HG03442 (cell line): Measurements from ENCODE around the gene TECPR2.

Experiments used
- ATAC-seq: cut with Tn5 transposase; IDR thresholded peaks from one replicate; pipeline ENCODE4 v1.9.1; 2021; ENCODE audit warnings: mild to moderate bottlenecking, moderate library complexity; ENCODE audit not compliant: unreplicated experiment

The TECPR2 gene

DNA sequence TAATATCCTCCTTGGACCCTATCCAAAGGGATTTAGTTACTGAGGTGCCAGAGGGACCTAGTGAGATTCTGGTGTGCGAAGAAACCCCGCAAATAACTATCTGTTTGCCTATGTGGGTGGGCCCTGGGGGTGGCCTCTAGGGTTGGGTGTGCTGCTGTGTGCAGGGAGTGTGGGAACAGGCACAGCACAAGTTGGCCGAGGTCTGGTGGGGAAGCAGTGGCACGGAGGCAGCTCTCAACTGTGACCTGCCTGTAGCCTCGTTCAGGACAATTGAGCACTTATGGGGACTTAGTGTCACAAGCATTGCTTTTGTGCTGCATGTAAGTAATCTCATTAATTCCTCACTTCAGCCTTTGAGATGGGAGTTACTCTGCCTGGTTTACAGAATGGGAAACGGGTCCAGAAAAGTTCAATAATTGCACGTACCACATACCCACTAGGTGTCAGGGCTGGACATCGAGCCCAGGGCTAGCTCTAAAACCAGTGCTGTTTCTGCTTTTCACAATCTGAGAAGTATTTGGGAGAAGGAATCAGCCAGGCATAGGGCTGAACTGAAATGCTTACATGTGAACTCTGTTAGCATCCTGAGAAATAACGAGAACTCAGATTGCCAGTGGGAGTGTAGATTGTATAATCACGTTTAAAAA is 58.8 kb downstream of the TECPR2 start:
- ATAC-seq = no peak

DNA sequence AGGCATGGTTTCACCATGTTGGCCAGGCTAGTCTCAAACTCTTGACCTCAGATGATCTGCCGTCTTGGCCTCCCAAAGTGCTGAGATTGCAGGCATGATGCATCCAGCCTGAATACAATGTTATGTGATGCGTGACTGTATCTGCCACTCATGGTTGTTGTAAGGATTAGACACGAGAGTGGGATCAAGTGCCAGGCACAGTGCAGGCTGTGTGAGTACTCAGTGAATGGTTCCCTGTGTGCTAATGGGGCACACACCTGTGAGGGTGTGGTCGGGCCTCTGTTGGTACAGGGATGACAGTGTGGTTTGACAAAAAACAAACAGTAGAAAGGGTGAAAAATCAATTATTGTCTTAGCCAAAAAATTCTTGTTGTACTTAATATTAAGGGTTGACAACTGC is 61.8 kb downstream of the TECPR2 start:
- no peak for ATAC-seq

DNA sequence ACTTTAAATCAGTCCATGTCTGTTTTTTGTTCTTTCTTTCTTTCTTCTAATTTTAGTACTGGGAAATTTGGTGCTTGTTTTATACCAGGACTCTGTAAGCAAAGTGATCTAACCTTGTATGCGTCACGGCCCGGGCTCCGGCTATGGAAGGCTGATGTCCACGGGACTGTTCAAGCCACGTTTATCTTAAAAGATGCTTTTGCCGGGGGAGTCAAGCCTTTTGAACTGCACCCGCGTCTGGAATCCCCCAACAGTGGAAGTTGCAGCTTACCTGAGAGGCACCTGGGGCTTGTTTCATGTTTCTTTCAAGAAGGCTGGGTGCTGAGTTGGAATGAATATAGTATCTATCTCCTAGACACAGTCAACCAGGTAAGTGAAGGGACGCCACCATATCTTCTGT is 62.2 kb downstream of the TECPR2 start:
- no peak for ATAC-seq

DNA sequence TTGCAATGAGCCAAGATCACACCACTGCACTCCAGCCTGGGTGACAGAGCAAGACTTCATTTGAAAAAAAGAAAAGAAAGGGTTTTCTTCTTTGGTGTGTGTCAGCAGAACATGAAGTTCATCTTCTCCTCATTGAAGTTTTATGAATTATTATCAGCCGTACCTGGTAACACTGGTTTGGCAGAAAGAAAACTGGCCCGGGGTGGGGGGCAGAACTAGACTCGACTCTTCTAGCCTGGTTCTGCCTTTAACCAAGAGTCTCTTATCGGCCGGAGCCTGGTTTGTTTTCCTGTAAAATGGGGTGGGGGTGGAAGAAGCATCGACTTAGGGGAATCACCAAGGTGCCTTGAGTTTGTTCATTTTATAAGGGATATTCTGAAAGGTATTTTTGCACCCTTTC is 64.1 kb downstream of the TECPR2 start:
- ATAC-seq = no peak

DNA sequence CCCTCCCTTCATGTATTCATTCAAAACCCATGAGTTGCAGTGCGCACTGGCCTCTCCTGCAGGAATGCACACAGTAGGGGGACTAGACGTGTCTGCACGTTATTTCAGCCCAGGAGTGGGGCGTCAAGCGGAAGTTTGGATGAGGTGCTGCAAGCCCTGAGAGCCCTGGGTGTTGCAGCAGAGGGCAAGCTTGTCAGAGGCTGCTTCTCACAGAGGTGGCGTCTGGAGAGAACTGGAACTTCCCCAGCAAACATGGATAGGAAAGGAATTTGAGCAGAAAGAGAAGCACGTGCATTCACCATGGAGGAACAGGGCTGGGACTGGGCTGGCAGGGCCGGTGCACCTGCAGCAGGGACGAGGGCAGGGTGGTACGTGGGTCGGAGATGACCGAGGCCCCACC is 64.9 kb downstream of the TECPR2 start:
- no peak for ATAC-seq

DNA sequence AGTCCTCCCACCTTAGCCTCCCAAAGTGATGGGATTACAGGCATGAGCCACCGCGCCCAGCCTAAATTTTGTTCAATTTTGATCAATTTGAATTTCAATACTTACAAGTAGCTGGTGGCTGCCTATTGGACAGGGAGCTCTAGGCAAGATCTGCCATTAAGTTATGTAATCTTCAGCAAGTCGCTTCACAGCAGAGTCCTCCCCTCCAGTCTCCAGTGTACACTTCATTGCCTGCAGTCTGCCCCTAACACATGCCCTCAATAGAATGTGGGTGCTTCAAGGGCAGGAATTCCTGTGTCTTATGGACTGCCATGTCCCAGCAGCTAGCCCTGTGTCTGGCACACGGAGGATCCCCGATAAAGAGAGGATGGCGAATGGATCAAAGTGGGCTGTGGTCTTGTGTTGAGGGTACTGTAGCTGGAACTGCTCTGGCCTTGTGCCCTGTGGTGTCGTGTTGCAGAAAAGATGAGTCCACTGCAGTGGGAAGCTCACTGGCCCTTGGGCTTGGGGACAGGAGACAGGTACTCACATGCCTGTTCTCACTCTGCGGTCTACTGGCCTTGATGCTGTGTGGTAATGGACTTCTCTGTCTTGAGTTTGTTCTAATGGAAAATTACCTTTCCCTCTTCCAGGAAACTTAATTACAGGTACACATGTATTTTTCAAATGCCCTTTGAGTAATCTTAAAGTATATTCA is 67.6 kb downstream of the TECPR2 start:
- no peak for ATAC-seq

DNA sequence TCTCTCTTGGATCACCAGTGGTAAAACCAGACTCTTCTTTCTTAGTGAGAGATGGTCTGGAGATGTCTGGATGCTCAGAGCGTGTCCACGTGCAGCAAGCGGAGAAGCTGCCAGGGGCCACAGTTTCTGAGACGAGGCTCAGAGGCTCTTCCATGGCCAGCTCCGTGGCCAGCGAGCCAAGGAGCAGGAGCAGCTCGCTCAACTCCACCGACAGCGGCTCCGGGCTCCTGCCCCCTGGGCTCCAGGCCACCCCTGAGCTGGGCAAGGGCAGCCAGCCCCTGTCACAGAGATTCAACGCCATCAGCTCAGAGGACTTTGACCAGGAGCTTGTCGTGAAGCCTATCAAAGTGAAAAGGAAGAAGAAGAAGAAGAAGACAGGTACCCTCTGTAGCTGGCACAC is 69.0 kb downstream of the TECPR2 start:
- ATAC-seq = no peak

DNA sequence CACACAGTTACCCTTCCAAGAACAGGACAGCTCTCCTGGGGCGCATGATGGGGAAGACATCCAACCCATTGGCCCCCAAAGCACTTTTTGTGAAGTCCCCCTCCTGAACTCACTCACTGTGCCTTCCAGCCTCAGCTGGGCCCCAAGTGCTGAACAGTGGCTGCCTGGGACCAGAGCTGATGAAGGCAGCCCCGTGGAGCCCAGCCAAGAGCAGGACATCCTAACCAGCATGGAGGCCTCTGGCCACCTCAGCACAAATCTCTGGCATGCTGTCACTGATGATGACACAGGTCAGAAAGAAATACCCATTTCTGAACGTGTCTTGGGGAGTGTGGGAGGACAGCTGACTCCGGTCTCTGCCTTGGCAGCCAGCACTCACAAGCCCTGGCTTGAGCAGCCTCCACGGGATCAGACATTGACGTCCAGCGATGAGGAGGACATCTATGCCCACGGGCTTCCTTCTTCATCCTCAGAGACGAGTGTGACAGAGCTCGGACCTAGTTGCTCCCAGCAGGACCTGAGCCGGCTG is 72.0 kb downstream of the TECPR2 start:
- ATAC-seq = no peak

DNA sequence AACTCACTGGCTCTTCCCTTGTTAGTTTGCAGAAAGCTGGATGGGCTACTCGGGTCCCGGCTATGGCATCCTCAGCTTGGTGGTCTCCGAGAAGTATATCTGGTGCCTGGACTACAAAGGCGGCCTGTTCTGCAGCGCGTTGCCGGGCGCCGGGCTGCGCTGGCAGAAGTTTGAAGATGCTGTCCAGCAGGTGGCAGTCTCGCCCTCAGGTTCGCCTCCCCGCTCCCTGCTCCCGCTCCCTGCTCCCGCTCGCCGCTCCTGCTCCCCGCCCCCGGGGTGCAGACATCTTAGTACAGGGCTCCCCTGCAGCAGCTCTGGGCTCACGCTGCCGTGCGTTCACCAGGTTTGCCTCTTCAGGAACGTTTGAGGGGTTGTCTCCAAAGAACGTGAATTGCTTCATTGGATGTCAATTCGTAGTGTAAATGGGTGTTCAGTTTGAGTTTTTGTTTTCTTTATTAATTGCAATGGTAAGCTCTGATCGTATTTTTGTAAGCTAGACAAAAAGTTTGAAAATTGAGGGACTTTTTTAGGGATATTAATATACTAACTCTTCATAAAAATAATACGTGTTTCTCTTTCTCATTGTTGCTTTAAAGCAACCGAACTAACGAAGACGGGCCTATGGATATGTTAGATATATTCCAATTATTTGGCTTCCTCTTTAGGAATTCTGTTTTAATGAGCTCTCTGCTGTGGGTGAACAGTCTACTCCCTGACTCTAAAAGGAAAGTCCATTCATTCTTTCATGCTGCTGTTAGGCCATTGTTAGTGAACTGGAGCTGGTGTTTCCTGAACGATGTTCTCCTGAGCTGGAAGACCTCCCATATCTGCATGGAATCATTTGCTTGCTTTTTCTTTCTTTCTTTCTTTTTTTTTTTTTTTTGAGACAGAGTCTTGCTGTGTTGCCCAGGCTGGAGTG is 75.5 kb downstream of the TECPR2 start:
- ATAC-seq = no peak

DNA sequence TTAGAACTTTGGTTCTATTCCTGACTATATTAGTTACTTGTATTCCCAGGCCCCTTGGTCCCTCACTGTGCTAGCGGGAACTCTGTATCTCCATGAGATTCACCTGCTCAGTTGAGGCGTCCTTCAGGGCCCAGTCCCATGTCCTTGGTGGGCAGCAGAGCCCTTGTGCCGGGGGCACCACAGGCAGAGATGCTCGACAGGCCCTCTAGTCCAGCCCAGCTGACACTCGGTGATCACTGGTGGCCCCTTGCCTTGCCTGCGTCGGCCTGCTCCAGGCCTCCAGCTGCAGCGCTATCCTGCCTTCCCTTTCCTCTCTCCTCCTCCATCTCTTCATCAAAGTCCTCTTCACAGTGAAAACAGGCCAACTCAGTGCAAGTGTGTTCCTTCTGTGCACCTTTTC is 76.8 kb downstream of the TECPR2 start:
- no peak for ATAC-seq

DNA sequence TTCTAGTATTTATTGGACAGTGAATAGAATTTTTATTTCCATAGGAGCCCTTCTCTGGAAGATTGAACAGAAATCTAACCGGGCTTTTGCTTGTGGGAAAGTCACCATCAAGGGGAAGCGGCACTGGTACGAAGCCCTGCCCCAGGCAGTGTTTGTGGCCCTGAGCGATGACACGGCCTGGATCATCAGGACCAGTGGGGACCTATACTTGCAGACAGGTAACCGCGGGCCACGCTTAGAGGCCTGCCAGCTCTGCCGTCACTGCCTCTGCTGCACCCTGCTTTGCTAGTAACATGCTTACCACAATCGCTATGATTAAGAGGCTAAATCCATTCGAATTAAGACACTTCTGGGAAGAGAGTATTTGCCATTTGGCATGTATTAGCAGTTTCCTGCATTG is 77.7 kb downstream of the TECPR2 start:
- no peak for ATAC-seq

DNA sequence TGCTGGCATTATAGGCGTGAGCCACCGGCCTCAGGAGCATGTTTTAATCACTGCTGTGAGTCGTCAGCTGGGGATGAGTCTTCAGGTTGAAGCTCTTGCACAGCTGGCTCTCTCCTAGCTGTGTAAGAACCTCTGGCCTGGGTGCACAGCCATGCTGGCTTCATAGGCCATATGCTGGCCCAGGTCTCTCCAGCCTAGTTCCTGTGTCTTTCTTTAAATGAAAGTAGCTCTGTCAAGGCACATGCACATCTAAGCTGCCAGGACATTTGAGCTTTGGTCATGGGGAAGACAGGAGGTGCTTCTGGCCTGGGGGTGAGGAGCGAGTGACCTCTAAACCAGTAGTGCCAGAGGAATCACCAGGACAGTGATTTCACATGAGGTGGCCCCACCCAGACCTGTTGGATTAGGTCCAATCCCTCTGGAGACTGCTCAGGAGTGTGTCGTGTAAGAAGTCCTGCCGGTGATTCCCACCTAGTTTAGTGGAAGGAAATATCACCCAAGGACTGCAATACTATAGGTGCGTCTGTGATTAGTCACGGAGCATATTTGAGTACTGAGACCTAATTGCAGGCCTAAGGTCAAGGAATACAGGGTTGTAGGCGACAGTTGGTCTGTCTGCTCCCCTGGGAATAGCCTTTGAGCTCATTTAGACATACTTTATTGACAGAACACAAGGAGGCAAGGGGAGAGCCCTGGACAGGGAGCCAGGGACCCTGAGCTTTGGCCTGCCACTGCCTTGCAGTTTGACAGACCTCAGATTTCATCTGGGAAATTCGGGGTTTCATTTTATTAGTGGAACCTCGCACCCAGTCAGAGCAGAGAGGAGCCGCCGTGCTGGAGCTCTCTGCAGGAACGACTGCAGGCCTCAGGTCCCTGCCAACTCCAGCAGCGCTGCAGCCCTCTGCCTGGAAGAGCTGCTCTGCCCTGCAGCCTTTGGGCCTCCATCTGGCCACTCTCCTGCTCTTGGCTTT is 79.8 kb downstream of the TECPR2 start:
- no peak for ATAC-seq

DNA sequence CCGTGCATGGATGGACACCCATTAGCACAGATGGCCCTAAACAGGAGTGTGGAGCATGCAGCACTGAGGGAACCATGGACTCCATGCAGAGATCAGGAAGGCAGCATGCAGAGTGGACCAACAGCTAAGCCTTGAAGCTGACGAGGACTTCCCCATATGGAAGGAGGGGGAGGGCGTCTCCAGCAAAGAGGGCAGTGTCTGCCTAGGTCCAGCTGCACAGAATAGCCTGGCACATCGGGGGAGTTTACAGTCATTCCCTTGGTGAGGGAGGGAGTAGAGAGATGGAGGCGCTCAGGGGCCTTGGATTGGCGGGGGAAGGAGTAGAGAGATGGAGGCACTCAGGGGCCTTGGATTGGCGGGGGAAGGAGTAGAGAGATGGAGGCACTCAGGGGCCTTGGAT is 82.3 kb downstream of the TECPR2 start:
- ATAC-seq = no peak

DNA sequence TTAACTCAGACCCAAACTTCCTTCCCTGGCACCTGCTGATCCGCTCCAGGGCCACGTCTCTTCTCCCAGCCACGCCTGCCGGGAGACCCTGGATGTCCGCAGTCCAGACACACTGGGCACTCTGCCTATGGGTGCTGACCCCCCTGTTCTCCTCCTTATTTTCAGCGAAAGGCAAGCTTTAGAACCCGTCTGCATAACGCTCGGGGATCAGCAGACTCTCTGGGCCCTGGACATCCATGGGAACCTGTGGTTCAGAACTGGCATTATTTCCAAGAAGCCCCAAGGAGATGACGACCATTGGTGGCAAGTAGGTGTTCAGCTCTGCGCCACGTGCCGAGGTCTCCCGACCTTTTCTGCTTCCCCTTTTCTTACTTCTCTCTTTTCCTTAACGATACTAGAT is 82.9 kb downstream of the TECPR2 start:
- ATAC-seq = no peak

DNA sequence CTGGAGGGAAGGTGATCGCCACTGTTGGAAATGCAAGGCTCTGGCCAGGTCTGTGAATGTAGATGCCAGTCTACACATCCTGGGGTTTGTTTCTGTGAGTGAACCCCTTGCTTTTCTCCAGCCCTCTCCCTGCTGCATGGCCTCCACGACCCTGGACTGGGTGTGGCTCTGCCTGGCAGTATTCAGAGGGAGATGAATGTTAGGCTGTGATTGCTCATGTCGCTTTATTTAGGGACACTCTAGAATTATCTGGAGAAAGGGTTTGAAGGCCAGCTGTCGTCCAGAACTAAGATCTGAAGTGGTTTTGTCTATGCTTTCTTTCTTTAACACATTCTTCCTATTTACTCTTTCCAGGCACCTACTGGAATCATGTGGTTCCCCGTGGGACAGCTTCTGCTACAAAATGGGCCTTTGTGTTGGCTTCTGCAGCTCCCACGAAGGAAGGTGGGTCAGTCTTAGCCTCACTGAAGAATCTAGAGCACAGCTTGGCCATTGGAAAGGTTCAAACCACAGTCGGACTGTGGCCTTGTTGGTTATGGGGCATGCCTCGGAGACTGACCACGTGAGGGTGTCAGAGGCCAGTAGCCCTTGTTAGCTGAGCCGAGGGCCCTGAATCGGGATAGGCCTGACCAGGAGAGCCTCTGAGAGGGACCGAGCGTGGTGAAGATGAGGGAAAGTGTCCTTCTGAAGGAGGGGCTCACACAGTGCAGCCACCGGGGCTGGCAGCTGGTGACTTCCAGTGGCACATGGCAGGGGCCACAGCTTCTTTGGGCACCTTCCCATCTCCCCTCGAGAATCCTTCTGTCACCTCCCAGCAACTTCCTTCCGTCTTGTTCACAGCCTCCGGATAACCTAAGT is 87.7 kb downstream of the TECPR2 start:
- no peak for ATAC-seq

DNA sequence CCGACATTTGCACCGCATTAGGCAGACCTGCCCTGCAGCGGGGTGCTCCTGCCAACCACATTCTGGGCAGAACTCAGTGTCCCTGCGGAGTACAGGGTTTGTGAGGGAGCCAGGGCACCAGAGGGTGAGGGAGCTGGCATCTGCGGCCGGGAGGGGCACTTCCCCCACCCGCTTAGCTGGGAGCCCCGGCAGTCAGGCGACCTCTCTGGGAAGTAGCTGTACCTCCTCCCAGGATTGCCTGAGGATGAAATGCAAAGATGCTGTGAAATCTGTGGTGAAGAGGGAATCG is 88.3 kb downstream of the TECPR2 start:
- ATAC-seq = no peak

DNA sequence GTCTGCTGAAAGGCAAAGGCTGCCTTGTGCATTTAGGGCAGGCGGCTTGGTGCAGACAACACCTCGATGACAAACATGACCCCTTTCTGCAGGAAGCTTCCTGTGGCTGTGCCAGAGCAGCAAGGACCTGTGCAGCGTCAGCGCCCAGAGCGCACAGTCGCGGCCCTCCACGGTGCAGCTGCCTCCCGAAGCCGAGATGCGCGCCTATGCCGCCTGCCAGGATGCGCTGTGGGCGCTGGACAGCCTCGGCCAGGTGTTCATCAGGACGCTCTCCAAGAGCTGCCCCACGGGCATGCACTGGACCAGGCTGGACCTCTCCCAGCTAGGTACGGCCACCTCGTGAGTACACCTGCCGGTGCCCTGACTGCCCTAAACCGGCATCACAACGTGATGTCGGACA is 89.6 kb downstream of the TECPR2 start:
- ATAC-seq = no peak

DNA sequence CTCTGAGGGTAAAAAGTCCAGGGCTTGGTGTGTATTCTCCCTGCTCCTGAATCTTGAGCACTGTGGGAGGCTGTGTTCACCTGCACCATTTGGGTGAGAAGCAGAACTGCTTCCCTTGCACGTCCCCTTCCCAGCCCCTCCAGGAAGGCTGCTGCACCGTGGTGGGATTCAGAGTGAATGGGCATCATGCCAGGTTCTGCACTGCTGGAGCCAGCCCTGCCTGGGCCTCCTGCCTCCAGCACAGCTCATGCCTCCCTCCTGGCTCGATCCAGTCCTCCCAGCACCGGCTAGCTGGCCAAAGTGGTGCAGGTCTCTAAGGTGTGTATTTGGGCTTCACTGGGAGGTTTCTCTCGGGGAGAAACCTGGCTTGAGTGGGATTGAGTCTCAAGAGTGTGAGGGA is 92.0 kb downstream of the TECPR2 start:
- no peak for ATAC-seq

DNA sequence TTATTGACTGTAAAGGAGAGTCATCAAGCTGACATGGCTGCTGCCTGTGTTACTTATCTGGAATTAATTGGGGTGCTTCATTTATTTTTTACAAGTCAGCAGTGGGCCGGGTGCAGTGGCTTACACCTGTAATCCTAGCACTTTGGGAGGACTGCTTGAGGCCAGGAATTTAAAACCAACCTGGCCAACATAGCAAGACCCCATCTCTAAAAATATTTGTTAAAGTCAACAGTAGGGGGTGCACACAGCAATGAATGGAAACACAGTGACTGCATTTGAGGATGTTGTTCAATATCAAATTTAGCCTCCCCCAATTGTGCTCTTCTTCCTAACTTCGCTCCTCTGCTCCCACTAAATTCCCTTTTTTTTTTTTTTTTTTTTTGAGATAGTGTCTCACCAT is 94.8 kb downstream of the TECPR2 start:
- no peak for ATAC-seq
